NCI-H1092 treated with DMSO at 0.1 percent for 48 hours (cell line): ENCODE data around the gene RGS9.
"Not testable (repeated sequence)": the region's sequence is repeated elsewhere in the genome, so short reads cannot be mapped to it uniquely, and the experiment has no call there.

Experiments used
- DNase-seq: peaks from one replicate; lab custom pipeline; 2025; lab: John Stamatoyannopoulos, UW

The RGS9 gene

DNA sequence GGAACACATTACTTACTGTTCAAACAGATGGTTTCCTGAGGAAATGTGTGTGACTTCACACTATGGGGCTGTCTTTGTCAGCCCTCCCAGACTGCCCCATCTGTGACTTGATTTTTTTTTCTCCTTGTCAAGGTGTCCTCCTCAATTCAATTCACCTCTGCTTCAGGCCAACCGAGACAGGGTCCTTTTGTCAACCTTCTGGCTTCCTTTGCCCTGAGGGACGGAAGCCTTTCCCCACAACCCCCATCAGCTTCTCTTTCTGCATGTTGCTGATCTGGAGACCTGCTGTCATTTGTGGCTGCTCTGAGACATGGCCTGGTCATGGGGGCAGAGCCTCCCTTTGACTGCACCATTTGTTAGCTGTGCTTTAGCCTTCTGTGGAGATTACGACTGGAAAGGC, 21.3 kb upstream of the RGS9 start:
- DNase-seq: no peak

DNA sequence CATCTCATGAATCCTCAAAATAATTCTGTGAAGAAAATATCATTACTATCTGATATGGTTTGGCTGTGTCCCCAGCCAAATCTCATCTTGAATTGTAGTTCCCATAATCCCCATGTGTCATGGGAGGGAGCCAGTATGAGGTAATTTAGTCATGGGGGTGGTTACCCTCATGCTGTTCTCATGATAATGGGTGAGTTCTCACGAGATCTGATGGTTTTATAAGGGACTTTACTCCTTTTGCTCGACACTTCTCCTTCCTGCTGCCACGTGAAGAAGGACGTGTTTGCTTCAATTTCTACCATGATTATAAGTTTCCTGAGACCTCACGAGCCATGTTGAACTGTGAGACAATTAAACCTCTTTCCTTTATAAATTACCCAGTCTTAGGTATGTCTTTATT, 20.7 kb upstream of the RGS9 start:
- DNase-seq: not testable (repeated sequence)

DNA sequence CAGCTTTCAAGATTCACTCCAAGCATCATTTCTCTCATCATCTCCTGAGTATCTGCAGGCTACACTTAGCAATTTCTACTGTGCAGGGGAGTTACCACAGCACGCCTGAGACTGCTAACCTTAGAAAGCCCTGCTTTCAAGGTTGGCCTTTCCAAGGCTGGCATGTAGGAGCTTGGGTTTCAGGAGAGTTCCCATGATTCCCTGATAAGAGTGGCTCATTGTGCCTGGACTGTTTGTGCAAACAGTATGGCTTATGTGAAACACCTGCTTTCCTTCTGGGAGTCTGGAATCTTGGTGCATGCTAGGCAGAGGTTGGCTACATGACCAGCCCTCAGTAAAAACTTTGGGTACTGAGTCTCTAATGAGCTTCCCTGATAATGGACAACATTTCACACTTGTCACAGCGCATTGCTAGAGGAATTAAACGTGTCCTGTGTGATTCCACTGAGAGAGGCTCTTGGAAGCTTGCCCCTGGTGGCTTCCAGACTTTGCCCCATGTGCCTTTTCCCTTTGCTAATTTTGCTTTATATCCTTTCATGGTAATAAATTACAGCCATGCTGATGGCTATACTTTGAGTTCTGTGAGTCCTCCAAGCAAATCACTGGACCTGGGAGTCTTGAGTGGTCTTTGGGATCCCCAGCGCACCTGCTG, 19.7 kb upstream of the RGS9 start:
- DNase-seq: no peak

DNA sequence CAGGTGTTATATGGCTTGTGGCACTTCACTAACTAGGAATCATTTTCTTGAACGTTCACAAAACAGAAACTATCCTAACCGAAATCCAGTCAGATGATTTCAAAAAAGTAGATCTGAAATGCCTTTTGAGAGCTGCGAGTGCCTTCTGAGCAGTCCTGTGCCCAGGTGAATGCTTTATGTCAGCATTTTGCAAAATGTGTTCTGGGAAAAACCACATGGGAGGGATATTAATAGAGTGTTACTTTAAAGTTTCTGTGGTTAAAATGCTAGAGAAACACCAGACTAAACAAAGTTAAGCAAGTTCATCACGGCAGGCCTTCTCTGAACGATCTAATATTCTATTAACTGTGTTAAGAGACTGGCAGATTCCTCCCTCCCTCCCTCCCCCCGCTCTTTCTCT, 15.8 kb upstream of the RGS9 start:
- no peak for DNase-seq

DNA sequence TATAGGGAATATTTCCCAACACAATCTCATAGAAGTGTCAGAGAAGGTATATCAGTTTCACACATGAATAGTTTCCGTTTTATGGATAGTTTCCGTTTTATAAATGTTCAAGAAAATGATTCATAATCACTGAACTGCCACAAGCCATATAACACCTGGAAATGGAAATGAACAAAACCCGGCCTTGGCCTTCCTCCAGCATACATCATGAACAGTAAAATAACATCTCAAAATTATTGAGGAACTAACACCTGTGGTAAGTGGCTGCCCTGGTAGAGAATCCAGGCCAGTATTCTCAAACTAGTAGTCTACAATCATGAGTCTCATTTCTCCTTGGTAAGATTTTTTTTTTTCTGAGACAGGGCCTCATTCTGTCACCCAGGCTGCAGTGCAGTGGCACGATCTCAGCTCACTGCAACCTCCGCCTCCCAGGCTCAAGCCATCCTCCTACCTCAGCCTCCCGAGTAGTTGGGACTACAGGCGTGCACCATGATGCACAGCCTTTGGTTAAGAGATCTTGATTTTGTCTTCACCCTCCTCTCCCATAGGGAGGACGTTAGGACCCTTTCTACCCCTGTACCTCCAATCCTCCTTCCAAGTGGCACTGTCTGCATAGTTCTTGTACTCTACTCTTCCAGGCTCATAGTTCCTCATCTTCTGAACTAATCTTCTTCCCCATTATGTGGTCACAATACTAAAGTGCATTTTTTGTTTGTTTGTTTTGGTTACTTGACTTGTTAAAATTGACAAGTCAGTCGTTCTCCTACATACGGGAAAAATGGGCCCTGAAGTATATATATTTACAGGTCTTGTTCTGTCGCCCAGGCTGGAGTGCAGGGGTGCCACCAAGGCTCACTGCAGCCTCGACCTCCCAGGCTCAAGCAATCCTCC, 15.0 kb upstream of the RGS9 start:
- DNase-seq: no peak

DNA sequence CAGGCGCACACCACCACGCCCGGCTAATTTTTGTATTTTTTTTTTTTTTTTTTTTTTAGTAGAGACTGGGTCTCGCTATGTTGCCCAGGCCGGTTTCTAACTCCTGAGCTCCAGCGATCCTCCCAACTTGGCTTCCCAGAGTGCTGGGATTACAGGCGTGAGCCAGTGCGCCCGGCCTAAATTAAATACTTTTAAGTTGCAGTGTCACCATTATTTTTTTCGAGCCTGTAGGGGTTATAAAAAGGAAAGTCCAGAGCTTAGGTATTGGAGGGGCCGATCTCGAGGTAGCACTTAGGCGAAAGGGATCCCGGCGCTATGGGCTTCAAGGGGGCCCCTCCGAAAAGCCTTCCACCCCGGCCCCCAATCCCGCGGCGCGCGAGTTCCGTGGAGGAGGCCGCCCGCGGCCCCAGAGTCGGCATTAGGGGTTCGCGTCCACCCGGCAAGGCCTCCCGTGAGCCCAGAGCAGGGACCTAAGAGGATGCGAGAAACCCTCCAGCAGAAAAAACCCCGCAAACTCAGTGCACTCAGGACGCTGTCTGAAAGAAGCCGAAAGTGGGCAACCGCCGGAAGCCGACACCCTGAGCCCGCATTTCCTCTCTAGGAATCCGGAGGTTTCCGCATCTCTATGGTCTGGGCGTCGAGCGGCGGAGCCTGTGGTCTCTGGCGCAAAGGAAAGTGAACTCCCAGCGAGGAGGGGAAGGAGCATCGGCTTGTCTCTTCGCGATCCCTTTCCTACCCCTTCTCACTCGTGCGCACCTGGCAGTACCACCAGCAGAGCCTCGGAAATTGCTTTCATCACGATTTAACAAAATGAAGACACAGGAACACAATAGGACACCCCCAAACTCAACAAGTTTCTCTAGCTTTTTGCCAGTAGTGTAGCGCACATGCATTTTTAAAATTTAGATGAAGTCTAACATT, 14.1 kb upstream of the RGS9 start:
- DNase-seq: peak; percentile 93

DNA sequence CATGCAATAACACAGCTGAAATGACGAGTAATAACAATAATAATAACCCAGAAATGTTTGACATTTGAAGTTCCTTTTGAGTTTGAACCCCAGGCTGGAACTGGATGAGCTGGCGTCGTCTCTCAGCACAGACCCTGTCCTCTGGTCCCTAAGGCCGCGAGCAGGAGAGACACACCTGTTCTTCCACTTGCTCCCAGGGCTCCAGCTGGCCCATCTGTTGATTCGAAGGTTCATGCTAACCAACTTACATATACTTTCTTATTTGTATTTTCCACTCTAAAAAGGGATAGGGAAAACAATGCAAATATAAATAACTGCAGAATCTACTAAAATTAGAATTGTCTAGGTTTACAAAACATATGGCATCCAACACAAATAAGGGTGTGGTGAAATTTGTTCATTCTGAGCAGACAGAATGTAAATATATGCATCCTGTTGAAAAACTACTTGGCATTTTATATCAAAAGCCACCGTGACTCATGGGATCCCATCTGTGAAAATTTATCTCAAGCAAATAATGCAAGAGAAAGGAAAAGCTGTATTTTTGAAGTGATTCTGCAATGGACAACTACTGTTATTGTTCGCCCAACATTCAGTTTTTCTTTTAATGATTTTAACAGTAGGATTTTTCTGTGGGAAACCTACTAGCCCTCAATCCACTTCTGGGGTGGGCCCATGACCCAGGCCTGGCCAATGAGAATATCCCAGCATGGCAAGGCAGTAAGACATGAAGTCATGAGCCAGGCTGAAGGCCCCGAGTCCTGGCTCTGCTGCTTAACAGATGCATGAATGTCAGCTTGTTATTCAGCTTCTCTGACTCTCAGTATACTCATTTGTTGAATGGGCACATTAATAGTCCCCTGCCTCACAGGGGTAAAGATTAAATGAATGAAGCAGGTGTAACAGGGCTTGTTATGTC, 13.2 kb upstream of the RGS9 start:
- no peak for DNase-seq

DNA sequence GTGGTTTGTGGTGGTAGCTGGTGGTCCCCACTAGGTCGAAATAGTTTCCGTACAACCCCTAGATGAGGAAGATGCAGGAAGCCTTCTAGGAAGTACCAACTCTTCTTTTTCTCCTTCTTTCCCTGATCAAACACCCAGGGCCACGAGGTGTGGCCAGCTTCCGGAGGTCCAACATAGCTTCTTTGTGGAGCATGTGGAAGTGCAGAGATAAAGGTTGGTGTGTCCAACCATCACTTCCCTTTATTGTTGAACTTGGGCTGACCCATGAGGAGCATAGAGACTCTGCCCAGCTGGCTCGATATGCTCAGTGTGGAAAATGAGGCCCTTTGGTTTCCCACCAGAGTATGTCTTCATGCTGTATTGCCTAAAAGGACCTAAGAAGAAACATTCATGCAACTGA, 6.3 kb upstream of the RGS9 start:
- no peak for DNase-seq

DNA sequence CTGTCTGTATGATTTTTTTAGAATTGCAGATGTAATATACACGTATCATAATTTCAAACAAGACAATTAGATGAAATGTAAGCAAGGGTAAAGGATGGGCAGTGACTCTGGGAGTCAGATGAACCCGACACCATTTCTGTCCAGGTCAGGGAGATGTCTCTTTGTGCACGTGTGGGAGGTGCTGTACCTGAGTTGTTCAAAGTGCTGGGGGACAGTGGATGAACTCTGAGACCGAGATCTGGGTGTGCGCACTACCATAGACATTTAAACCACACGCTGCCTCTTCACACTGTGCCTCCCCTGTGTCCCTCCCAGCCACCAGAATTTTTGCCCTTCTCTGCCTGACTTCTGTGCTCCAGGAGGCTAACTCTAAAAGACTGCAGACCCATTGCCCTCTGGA, 5.9 kb upstream of the RGS9 start:
- no peak for DNase-seq

DNA sequence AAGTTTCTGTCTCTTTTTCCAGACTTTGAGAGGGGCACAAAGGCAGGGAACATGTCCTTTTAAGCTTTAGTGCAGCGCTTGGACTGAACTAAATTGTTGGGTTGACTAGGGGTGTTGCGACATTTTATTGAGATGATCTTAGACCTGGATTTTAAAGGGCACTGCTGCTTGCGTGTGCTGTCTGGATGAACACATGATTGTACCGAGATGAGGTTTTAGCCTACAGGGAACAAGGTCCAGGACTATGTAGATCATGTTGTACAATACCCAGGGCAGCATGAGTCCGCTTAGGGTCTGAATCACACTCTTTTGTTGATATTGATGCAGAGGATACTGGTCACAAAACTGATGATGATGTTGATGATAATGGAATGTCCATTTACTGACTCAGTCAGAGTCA, 5.2 kb upstream of the RGS9 start:
- DNase-seq: no peak

DNA sequence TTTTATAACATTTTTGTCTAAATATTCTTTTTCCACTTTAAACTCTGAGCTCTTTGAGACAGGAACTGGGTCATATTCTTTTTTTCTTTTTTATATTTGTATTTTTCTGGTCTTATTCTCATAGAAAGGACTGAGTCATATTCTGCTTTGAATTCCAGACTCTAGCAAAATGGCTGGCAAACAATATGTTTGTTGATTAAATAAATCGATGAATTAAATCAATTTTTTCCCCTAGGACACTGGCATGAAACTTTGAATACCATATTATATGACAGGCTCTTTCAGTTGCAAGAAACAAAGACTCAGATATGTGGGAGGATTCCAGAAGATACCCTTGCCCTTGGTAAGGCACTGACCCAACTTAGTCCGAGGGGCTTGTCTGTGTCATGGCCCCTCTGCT, 3.1 kb upstream of the RGS9 start:
- no peak for DNase-seq

DNA sequence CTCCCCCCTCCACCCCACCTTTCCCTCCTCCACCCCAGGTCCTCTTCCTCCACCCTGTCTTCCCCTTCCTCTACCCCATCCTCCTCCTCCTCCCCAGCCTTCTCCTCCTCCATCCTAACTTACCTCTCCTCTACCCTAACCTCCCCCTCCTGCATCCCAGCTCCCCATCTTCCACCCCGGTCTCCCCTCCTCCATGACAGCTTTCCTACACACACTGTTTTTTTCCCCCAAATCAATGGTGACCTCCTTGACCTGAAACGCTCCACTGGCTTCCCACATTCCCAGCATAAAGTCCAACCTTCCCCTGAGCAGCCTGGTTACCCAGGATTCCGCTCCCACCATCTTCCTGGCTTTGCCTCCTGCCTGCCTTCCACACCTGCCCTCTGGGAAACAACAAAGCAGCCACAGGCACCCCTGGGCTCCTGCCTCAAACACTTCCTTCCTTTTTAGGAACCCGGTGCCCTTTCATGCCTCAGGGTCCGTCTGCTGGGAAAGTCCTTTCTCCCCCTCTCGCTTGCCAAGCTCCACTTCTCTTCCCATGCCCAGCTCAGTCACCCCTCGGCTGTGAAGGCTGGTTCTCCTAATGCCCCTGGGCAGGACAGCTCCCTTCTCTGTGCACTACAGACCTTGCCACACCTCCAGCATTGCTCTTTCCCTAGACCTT, 2.1 kb downstream of the RGS9 start:
- no peak for DNase-seq

DNA sequence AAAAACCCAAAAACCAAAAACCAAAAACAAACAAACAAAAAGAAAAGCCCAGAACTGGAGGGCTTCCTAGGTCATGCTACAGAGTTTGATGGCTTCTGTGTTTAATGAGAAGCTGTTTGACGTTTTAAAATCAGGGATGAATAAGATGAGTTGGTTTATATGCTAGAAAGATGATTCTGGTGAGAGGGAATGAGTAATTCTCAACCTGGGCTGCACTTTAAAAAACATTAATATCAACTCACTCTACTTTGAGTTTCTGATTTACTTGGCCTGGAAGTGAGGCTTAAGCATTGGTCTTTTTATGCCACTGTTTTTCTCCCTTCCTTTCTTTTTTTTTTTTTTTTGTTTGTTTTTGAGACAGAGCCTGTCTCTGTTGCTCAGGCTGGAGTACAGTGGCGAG, 5.1 kb downstream of the RGS9 start:
- no peak for DNase-seq

DNA sequence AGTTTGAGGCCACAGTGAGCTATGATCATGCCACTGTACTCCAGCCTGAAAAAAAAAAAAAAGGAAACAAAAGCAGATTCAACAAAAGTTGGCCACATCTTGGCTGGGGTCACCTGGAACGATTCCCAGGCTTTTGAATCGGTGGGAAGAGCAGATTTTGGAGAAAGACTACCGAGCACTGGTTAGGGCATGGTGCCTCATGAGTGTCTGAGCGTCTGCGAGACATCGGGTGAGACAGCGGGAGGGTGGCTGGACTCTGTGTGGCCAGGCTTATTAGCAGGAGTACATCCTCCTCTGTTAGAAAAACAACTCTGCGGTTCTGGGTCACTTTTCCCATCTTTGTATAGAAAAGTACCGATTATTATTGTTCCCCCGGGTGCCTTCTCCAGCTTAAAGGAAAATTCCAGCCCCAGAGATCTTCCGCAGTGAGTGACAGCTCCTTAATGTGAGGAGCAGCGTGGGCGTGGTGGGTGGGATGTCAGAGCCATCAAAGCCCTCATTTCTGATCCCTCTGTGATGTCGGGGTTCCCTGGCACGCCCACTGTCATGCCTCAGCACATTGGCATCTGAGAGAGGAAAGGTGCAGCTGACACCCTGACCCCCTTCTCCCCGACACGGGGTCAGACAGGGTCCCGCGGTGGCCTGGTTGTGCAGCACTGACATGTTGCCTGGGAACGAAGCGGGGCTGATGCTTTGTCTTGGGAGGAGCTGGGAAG, 6.9 kb downstream of the RGS9 start:
- no peak for DNase-seq

DNA sequence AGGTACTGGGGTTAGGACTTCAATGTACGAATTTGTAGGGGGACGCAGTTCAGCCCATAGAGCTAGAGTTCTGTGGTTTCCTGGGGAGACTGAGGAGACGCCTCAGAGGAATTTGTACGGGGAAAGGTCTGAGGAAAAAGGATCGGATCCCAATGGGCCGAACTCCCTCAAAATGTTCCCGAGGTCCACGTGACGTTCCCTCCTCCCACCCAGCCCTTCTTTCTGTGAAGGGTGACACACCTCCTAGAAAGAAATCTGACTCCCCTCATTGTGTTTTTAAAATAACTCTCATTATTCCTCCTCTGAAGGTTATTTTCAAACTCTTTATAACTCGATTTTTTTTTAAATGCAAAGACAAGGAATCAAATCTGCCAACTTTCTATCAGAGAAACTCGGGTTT, 8.6 kb downstream of the RGS9 start:
- DNase-seq: no peak

DNA sequence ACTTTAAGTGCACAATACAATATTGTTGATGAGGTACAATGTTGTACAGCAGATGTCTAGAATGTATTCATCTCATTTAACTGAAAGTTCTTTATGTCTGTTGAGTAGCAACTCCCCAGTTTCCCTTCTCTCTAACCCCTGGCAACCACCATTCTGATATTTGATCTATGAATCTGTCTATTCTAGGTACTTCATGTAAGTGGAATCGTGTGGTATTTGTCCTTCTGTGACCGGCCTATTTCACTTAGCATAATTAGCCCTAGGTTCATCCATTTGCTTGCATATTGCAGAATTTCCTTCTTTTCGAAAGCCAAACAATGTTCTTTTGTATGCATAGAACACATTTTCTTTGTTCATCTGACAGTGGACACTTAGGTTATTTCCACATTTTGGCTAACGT, 10.8 kb downstream of the RGS9 start:
- no peak for DNase-seq

DNA sequence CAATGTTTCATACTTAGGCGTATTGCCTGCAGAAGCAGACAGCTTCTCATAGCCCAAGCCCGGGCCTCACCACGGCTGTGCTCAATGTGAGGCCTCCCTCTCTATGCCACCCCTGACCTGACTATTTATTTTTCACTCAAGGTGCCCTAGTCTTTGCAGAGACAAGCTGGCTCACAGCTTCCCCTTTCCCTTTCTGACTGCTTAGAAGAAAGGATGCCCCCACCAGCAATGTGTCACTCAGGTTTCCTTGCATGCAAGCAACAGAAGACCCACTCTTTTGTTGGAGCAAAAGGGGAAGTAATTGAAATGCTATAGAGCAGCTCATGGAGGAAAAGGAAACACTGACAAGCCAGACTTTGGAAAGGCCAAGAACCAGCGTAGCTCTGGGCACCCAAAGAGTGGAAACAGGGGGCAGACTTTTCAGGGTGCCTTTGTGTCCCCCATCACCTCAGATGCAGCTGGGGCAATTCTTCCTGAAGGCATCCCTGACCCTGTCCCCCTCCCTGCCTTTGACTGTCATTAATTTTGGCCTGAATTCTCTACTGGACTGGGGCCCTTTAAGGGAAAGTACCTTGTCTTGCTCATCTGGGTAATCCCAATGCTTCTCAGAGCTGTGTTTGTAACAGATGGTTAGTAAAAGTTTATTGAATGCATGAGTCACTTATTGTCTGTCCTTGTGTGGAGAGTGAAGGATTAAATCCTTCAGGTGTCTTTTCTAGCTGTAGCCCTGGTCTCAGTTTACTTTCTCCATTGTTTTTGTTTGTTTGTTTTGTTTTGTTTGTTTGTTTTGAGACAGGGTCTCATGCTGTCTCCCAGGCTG, 17.8 kb downstream of the RGS9 start:
- no peak for DNase-seq

DNA sequence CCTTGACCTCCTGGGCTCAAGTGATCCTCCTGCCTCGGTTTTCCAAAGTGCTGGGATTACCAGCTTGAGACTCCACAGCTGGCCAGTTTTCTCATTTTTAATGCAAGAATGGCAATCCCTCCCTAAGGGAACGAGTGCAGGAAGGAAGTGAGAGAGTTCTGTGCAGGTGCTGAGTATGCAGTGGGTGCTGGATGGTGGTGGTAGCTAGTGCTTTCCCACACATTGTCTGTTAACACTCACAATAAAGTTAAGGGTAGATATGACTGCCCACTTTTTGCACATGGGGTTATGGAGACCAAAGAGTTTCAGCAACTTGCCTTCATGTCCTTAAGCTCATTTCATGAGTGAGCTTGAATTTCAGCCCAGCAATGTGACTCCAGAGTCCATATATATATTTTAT, 18.5 kb downstream of the RGS9 start:
- no peak for DNase-seq

DNA sequence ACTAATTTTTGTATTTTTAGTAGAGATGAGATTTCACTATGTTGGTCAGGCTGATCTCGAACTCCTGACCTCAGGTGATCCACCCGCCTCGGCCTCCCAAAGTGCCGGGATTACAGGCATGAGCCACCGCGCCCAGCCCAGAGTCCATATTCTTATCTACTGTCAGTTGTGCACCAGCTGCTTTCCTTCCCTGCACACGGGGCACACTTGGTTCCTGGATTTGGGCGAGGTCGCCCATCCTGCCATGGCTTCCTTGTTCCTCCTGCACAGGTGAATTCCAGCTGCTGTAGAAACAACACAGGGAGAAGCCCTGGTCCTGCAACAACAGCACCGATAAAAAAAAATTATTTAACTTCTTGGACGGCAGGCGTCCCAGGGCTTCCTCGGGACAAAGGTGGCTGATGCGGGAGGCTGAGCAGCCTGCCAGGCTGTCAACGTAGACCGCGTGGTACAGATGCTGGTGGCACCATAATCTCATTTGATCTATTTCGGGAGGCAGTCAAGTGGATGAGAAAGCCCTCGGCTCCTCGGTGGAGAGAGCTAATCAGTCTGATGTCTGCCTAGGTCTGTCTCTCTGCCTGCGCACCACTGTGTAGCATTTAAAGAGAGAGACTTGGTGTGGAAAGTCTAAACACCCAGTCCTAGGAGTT, 19.1 kb downstream of the RGS9 start:
- no peak for DNase-seq
